Mesothelial cell of epicardium (in vitro differentiated cells): ENCODE measurements around the gene FCAMR. TPM values are rescaled to one million over a fixed set of nuclear protein-coding genes. Genes with fewer than 3 reads are reported as not detected.

Source experiments
- DNase-seq, 2 experiments: peaks; one replicate each; pipeline ENCODE4 v3.0.0; 2021; ENCODE audit warnings: low spot score in 2 of 2; ENCODE audit not compliant: unreplicated experiment in 2 of 2
- H3K27ac Mint-ChIP-seq: 2 replicates; pipeline ENCODE4 v1.8.0; 2021; ENCODE audit warnings: mixed read lengths
- H3K27me3 Mint-ChIP-seq: 2 replicates; pipeline ENCODE4 v1.8.0; 2021; ENCODE audit warnings: low read depth, mixed read lengths
- H3K36me3 Mint-ChIP-seq: 2 replicates; pipeline ENCODE4 v1.8.0; 2021; ENCODE audit warnings: mixed read lengths
- H3K4me1 Mint-ChIP-seq: 2 replicates; pipeline ENCODE4 v1.8.0; 2021; ENCODE audit warnings: mixed read lengths
- H3K4me3 Mint-ChIP-seq: 2 replicates; pipeline ENCODE4 v1.8.0; 2021; ENCODE audit warnings: mild to moderate bottlenecking, moderate library complexity, mixed read lengths
- H3K9me3 Mint-ChIP-seq: 2 replicates; pipeline ENCODE4 v1.8.0; 2021; ENCODE audit warnings: mixed read lengths
- CTCF ChIP-seq: fragments of 200-600 bp; sonication (generic); IDR thresholded peaks from one replicate; pipeline ENCODE4 v1.5.0; 2021; ENCODE audit warnings: antibody characterized with exemption; ENCODE audit not compliant: unreplicated experiment
- total RNA-seq: library from RNA; stranded (reverse); gene quantifications from 3 replicates; pipeline ENCODE4 v1.2.1, GENCODE V29; 2021

FCAMR gene
- total RNA-seq, 1 donor from 2014 or later = not detected

DNA sequence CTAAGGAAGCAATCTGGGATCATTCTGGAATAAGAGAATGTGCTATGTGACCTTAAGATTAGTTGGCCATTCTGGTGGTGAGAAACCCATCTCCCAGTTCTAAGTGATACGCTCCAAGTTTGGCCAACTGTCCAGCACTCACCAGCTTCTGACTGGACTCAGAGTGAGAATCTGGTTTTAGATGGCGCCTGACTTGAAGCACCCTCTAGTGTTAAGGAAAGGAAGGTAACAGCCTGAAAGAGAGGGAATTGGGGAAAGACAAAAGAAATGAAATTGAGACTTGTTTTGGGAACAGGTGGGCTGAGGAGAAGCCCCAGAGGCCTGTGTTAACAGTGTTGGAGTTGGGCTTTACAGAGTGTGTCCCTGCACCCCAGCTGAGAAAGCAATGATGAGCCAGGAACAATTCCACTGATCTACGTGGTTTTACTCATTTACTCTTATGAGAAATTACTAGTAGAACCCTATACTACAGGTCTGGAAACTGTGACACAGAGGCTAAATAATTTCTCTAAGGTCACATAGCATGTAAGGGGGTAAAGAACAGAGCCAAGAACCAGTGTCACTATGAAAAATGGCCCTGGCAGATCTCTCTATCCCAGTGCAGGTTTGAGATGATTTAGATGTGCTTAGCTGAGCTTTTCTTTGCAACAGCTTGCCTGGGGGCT is 9.3 kb upstream of the FCAMR start:
- TF ChIP-seq CTCF = no peak
- no peak for DNase-seq
- H3K36me3 Mint-ChIP-seq = no peaks in the 10 kb centered on the region
- no peaks in the 10 kb centered on the region for H3K9me3 Mint-ChIP-seq
- peaks cover 4% of the 10 kb centered on the region for H3K4me1 Mint-ChIP-seq
- no peak overlapping the region for H3K4me3 Mint-ChIP-seq
- H3K27ac Mint-ChIP-seq = no peak overlapping the region
- H3K27me3 Mint-ChIP-seq = peaks cover 46% of the 10 kb centered on the region

GRCh38 chr1:206978259-206978658 is 8.0 kb upstream of the FCAMR start:
- DNase-seq = no peak
- Mint-ChIP-seq H3K4me1 (peaks cover 4% of the 10 kb centered on the region), H3K36me3 (no peaks in the 10 kb centered on the region), H3K27me3 (peaks cover 47% of the 10 kb centered on the region), H3K9me3 (no peaks in the 10 kb centered on the region), H3K4me3 (no peak overlapping the region), H3K27ac (no peak overlapping the region)
- TF ChIP-seq CTCF = no peak

GRCh38 chr1:206975306-206975705 is 5.0 kb upstream of the FCAMR start:
- no peak for TF ChIP-seq CTCF
- Mint-ChIP-seq H3K27me3 (peaks cover 49% of the 10 kb centered on the region), H3K4me1 (peaks cover 4% of the 10 kb centered on the region), H3K9me3 (no peaks in the 10 kb centered on the region), H3K4me3 (no peak overlapping the region), H3K27ac (no peak overlapping the region), H3K36me3 (no peaks in the 10 kb centered on the region)
- no peak for DNase-seq

- H3K4me3 Mint-ChIP-seq = no peak overlapping the region
- no peaks in the 10 kb centered on the region for H3K36me3 Mint-ChIP-seq
- no peak overlapping the region for H3K27ac Mint-ChIP-seq
- H3K27me3 Mint-ChIP-seq = peaks cover 58% of the 10 kb centered on the region
- TF ChIP-seq CTCF = no peak
- no peak for DNase-seq
- H3K9me3 Mint-ChIP-seq = no peaks in the 10 kb centered on the region
- H3K4me1 Mint-ChIP-seq = peaks cover 4% of the 10 kb centered on the region
These were observed 3.9 kb upstream of the FCAMR start for GRCh38 chr1:206974140-206974539.

DNA sequence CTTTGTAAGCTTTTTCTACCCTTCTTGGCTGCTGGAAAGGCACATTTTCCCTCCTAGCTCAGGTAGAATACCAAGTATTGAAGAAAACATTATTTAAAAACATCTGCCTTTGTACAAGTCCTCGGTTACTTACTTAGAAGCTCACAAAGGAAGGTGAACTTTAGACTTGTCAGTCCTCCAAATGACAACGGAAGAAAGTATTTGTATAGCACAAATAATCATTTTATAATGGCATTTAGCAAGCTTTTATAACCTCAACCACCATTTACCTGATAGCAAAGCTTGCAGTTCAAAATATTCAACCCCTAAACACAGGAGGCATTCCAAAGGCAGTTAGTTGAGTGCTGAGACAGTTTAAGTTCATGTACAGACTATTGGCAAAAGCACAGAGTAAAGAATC is 2.5 kb upstream of the FCAMR start:
- peaks cover 69% of the 10 kb centered on the region for H3K27me3 Mint-ChIP-seq

More for the DNA sequence above, 2.5 kb upstream of the FCAMR start:
- H3K4me1 Mint-ChIP-seq = peaks cover 4% of the 10 kb centered on the region
- no peaks in the 10 kb centered on the region for H3K9me3 Mint-ChIP-seq
- H3K27ac Mint-ChIP-seq = no peak overlapping the region
- H3K4me3 Mint-ChIP-seq = no peak overlapping the region
- TF ChIP-seq CTCF = no peak
- no peak for DNase-seq
- H3K36me3 Mint-ChIP-seq = no peaks in the 10 kb centered on the region
